SK-N-SH (cell line): ENCODE data around the gene KIAA2012. TPM values are rescaled to one million over a fixed set of nuclear protein-coding genes. Genes with fewer than 3 reads are reported as not detected.

Experiments
- CTCF ChIA-PET: fragments of 300-600, 350-600 bp; formaldehyde crosslinking; extraction: SDS; loops from one replicate; lab custom pipeline; 2021; lab: Yijun Ruan, JAX
- POLR2A ChIA-PET: fragments of 350-600 bp; sonication (Branson Sonifier 250); formaldehyde crosslinking; extraction: SDS; loops from one replicate; lab custom pipeline; 2020; ENCODE audit warnings: antibody characterized with exemption, inconsistent platforms; lab: Yijun Ruan, JAX
- DNase-seq: peaks from one replicate; pipeline ENCODE4 v3.0.0; 2012
- H2AFZ ChIP-seq: fragments of 200-600 bp; sonication (generic); 2 replicates; pipeline ENCODE4 v1.8.1; 2016; ENCODE audit warnings: antibody characterized with exemption, mild to moderate bottlenecking, low read depth
- H3F3A ChIP-seq: fragments of 200-600 bp; sonication (generic); replicated peaks from 2 replicates; pipeline ENCODE3; 2016; ENCODE audit warnings: antibody characterized with exemption, mild to moderate bottlenecking; ENCODE audit not compliant: insufficient read depth
- H3K27ac ChIP-seq, 2 experiments: fragments of 200-500 bp in 1 of 2; fragments of 200-600 bp in 1 of 2; sonication (Bioruptor generic) in 1 of 2; sonication (generic), shearing (Covaris generic) in 1 of 2; 2 replicates each; pipeline versions ENCODE4 v1.5.1 to v1.6.1; 2014 to 2016; ENCODE audit warnings: low read depth in 2 of 2, inconsistent platforms in 1 of 2, low read length in 1 of 2, mild to moderate bottlenecking in 1 of 2, mixed read lengths in 1 of 2
- H3K27me3 ChIP-seq: fragments of 200-600 bp; sonication (generic), shearing (Covaris generic); 2 replicates; pipeline ENCODE4 v1.6.1; 2016; ENCODE audit warnings: mixed run types; ENCODE audit not compliant: insufficient read depth
- H3K36me3 ChIP-seq, 2 experiments: fragments of 200-500 bp in 1 of 2; fragments of 200-600 bp in 1 of 2; sonication (Bioruptor generic) in 1 of 2; sonication (generic) in 1 of 2; replicated peaks in 1 of 2; 2 replicates each; pipeline versions ENCODE3 to v1.5.1; 2014 to 2016; ENCODE audit warnings: low read length in 1 of 2, mild to moderate bottlenecking in 1 of 2; ENCODE audit not compliant: insufficient read depth in 2 of 2, control insufficient read depth in 1 of 2
- H3K4me1 ChIP-seq, 2 experiments: fragments of 200-500 bp in 1 of 2; fragments of 200-600 bp in 1 of 2; sonication (Bioruptor generic) in 1 of 2; sonication (generic), shearing (Covaris generic) in 1 of 2; 2 replicates each; pipeline versions ENCODE4 v1.5.1 to v1.6.1; 2014 to 2016; ENCODE audit warnings: low read depth in 1 of 2, low read length in 1 of 2, mixed run types in 1 of 2; ENCODE audit not compliant: insufficient read depth in 2 of 2, control insufficient read depth in 1 of 2
- H3K4me2 ChIP-seq: fragments of 200-600 bp; sonication (generic), shearing (Covaris generic); 2 replicates; pipeline ENCODE4 v1.6.1; 2017; ENCODE audit warnings: mixed run types
- H3K4me3 ChIP-seq, 2 experiments: fragments of 200-500 bp in 1 of 2; fragments of 200-600 bp in 1 of 2; sonication (Bioruptor generic) in 1 of 2; sonication (generic), shearing (Covaris generic) in 1 of 2; 2 replicates each; pipeline versions ENCODE4 v1.5.1 to v1.8.1; 2014 to 2016; ENCODE audit warnings: low read depth in 2 of 2, inconsistent platforms in 1 of 2, low read length in 1 of 2, mild to moderate bottlenecking in 1 of 2, mixed read lengths in 1 of 2, moderate library complexity in 1 of 2
- H3K79me2 ChIP-seq: fragments of 200-600 bp; sonication (generic); 2 replicates; pipeline ENCODE4 v1.8.1; 2017; ENCODE audit warnings: mild to moderate bottlenecking; ENCODE audit not compliant: insufficient read depth
- H3K9ac ChIP-seq: fragments of 200-600 bp; sonication (generic); 2 replicates; pipeline ENCODE4 v1.6.1; 2017; ENCODE audit warnings: mixed run types
- H3K9me2 ChIP-seq: fragments of 200-600 bp; sonication (generic); 2 replicates; pipeline ENCODE4 v1.6.1; 2017; ENCODE audit warnings: mixed run types
- H3K9me3 ChIP-seq: fragments of 200-600 bp; sonication (generic); 2 replicates; pipeline ENCODE4 v1.6.1; 2017; ENCODE audit warnings: mixed run types, mild to moderate bottlenecking, moderate library complexity
- H4K20me1 ChIP-seq: fragments of 200-600 bp; sonication (generic); 2 replicates; pipeline ENCODE4 v1.6.1; 2017; ENCODE audit warnings: mild to moderate bottlenecking, mixed run types; ENCODE audit not compliant: insufficient read depth
- ELF1 ChIP-seq: IDR thresholded peaks from 2 replicates; pipeline ENCODE4 v1.4.0; 2012
- EP300 ChIP-seq, 2 experiments: IDR thresholded peaks; 2 replicates each; pipeline versions ENCODE4 v1.4.0 to v1.6.1; 2012; ENCODE audit warnings: borderline replicate concordance in 1 of 2, low read depth in 1 of 2, low read length in 1 of 2
- GATA2 ChIP-seq: sonication (generic); formaldehyde crosslinking; IDR thresholded peaks from 2 replicates; pipeline ENCODE4 v1.5.0; 2020; ENCODE audit warnings: mild to moderate bottlenecking, missing genetic modification reagents
- RAD21 ChIP-seq: IDR thresholded peaks from 2 replicates; pipeline ENCODE4 v1.6.1; 2012; ENCODE audit warnings: mild to moderate bottlenecking, low read length
- SIN3A ChIP-seq: IDR thresholded peaks from 2 replicates; pipeline ENCODE4 v1.6.1; 2012; ENCODE audit warnings: low read depth, mild to moderate bottlenecking, low read length, moderate library complexity, borderline replicate concordance
- SMC3 ChIP-seq: IDR thresholded peaks from 2 replicates; pipeline ENCODE4 v1.6.1; 2012; ENCODE audit warnings: low read depth, low read length, improper control_type of control experiment
- TEAD4 ChIP-seq: IDR thresholded peaks from 2 replicates; pipeline ENCODE4 v1.4.0; 2012; ENCODE audit warnings: mild to moderate bottlenecking, borderline replicate concordance; ENCODE audit not compliant: insufficient read depth
- WGBS: methylation state at CpG from one replicate; pipeline ENCODE4 v1.1.6; 2017; ENCODE audit warnings: low lambda C conversion rate; 5-methylcytosine and 5-hydroxymethylcytosine counted together
- polyA plus RNA-seq, 3 experiments: library from polyadenylated mRNA; depleted of rRNA; stranded (reverse); fragments of >200 nt; gene quantifications; 2 replicates each; pipeline ENCODE4 v1.2.3, GENCODE V29; 2012
- TF ChIP-seq, protein P1 (sequence below): fragments of 200-600 bp; sonication (generic); IDR thresholded peaks from 2 replicates; pipeline ENCODE4 v1.6.1; 2017; ENCODE audit warnings: antibody characterized with exemption, mild to moderate bottlenecking, moderate library complexity
- TF ChIP-seq, protein P2 (sequence below): IDR thresholded peaks from 2 replicates; pipeline ENCODE4 v1.4.0; 2012; ENCODE audit warnings: low read depth, borderline replicate concordance
- TF ChIP-seq, protein P3 (sequence below): IDR thresholded peaks from 2 replicates; pipeline ENCODE4 v1.4.0; 2012; ENCODE audit warnings: low read depth, borderline replicate concordance
- TF ChIP-seq, protein P4 (sequence below): fragments of 150-350 bp; IDR thresholded peaks from 2 replicates; pipeline ENCODE4 v1.6.1; 2016; ENCODE audit warnings: mild to moderate bottlenecking, low read depth, low read length

Gene KIAA2012
- polyA plus RNA-seq, 1 of the 3 experiments (the other 2 are of a cell fraction): 0.07 TPM

DNA sequence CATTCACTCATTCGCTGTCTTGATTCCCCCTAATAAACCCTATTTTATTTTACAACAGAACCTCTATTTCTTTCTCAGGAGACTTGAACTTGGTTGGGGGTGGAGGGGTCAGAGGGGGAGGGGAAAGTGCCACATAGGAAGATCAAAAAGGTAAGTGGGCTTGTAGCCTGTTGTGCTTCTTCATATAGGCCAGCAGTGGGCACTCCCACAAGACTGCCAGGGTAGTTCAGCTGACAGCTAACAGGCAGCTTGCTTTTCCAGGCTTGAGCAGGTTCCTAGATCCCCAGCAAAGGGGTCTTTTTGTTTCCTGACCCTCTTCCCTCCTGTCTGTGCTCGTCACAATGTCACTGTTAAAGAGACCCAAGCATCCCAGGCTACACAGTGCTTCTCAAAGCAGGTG, 829 bp upstream of the KIAA2012 start:
- DNase-seq: peak; percentile 29
- ChIA-PET CTCF (interaction anchor here (0.8 to 3.0 kb wide), 6 partner anchors 8 to 106 kb away, joined by 3 to 8 read pairs (median 4); no protein-coding TSS in a partner anchor), POLR2A (no interaction called here)
- no peak overlapping the region for H3K4me2 ChIP-seq
- H4K20me1 ChIP-seq: no peaks in the 10 kb centered on the region
- peak; percentile 57 for TF ChIP-seq RAD21
- TF ChIP-seq SMC3: peak; percentile 42; the same call in 1 of the 2 replicates
- no peak for TF ChIP-seq SIN3A
- TF ChIP-seq EP300 (IDR thresholded peaks at IDR 0.05; ENCODE audit: borderline replicate concordance in 1 of 2, low read depth in 1 of 2, low read length in 1 of 2): no peak
- TF ChIP-seq, protein P1, sequence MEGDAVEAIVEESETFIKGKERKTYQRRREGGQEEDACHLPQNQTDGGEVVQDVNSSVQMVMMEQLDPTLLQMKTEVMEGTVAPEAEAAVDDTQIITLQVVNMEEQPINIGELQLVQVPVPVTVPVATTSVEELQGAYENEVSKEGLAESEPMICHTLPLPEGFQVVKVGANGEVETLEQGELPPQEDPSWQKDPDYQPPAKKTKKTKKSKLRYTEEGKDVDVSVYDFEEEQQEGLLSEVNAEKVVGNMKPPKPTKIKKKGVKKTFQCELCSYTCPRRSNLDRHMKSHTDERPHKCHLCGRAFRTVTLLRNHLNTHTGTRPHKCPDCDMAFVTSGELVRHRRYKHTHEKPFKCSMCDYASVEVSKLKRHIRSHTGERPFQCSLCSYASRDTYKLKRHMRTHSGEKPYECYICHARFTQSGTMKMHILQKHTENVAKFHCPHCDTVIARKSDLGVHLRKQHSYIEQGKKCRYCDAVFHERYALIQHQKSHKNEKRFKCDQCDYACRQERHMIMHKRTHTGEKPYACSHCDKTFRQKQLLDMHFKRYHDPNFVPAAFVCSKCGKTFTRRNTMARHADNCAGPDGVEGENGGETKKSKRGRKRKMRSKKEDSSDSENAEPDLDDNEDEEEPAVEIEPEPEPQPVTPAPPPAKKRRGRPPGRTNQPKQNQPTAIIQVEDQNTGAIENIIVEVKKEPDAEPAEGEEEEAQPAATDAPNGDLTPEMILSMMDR: peak; percentile 31
- no peaks in the 10 kb centered on the region for H3K27me3 ChIP-seq
- no peaks in the 10 kb centered on the region for H3K36me3 ChIP-seq
- H3F3A ChIP-seq: no peaks in the 10 kb centered on the region
- WGBS: 83% methylated on average over 2 of the region's 2 CpGs
- no peak overlapping the region for H2AFZ ChIP-seq
- no peaks in the 10 kb centered on the region for H3K79me2 ChIP-seq
- no peak overlapping the region for H3K9ac ChIP-seq
- no peaks in the 10 kb centered on the region for H3K9me3 ChIP-seq
- H3K9me2 ChIP-seq: no peaks in the 10 kb centered on the region
- peaks cover 0 to 8% of the 10 kb centered on the region in 2 experiments; a peak in 1 of 4 replicates for H3K4me1 ChIP-seq
- no peak overlapping the region for H3K4me3 ChIP-seq
- no peak overlapping the region for H3K27ac ChIP-seq

DNA sequence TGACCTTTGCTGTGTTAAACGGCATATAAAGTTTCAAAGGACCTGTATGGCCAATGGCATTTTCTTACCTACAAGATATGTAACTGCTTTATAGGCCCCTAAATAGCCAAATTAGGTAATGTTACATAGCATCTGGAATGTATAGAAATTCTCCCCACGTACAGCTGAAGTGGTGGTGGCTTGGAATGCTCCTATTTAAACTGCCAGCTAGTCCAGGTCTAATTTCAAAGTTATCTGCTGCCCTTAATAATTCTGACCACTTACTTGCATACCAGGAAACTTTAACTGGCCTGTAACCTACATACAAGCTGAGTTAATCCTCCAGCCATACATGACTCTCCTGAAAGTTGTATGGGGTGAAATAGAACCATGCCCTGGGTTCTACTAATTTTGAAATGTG, 1.3 kb downstream of the KIAA2012 start:
- Histone ChIP-seq H3K79me2 (no peaks in the 10 kb centered on the region), H3F3A (no peaks in the 10 kb centered on the region), H3K27ac (no peak overlapping the region), H3K27me3 (no peaks in the 10 kb centered on the region)
- DNase-seq: no peak
- POLR2A ChIA-PET: no interaction called here
- 72% methylated on average over 2 of the region's 2 CpGs for WGBS
- TF ChIP-seq, protein P2, sequence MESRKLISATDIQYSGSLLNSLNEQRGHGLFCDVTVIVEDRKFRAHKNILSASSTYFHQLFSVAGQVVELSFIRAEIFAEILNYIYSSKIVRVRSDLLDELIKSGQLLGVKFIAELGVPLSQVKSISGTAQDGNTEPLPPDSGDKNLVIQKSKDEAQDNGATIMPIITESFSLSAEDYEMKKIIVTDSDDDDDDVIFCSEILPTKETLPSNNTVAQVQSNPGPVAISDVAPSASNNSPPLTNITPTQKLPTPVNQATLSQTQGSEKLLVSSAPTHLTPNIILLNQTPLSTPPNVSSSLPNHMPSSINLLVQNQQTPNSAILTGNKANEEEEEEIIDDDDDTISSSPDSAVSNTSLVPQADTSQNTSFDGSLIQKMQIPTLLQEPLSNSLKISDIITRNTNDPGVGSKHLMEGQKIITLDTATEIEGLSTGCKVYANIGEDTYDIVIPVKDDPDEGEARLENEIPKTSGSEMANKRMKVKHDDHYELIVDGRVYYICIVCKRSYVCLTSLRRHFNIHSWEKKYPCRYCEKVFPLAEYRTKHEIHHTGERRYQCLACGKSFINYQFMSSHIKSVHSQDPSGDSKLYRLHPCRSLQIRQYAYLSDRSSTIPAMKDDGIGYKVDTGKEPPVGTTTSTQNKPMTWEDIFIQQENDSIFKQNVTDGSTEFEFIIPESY: no peak
- TF ChIP-seq, protein P3, sequence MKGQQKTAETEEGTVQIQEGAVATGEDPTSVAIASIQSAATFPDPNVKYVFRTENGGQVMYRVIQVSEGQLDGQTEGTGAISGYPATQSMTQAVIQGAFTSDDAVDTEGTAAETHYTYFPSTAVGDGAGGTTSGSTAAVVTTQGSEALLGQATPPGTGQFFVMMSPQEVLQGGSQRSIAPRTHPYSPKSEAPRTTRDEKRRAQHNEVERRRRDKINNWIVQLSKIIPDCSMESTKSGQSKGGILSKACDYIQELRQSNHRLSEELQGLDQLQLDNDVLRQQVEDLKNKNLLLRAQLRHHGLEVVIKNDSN: no peak
- TF ChIP-seq, protein P4, sequence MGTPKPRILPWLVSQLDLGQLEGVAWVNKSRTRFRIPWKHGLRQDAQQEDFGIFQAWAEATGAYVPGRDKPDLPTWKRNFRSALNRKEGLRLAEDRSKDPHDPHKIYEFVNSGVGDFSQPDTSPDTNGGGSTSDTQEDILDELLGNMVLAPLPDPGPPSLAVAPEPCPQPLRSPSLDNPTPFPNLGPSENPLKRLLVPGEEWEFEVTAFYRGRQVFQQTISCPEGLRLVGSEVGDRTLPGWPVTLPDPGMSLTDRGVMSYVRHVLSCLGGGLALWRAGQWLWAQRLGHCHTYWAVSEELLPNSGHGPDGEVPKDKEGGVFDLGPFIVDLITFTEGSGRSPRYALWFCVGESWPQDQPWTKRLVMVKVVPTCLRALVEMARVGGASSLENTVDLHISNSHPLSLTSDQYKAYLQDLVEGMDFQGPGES: no peak
- TF ChIP-seq TEAD4 (no peak), GATA2 (CRISPR knock-in tag) (no peak), ELF1 (no peak)
- TF ChIP-seq, all 33 proteins: peak for 0
- no peak overlapping the region for H3K9ac ChIP-seq
- peaks cover 0 to 8% of the 10 kb centered on the region in 2 experiments; a peak in 1 of 4 replicates for H3K4me1 ChIP-seq
- H3K36me3 ChIP-seq: no peaks in the 10 kb centered on the region
- CTCF ChIA-PET: interaction anchor here (3.0 kb wide), 1 partner anchor 15 kb away, joined by 8 read pairs; no protein-coding TSS in a partner anchor
- no peaks in the 10 kb centered on the region for H3K9me3 ChIP-seq
- H4K20me1 ChIP-seq: no peaks in the 10 kb centered on the region
- no peak overlapping the region for H3K4me3 ChIP-seq
- no peak overlapping the region for H3K4me2 ChIP-seq
- H3K9me2 ChIP-seq: no peaks in the 10 kb centered on the region
- H2AFZ ChIP-seq: no peak overlapping the region
